HEK293 (cell line): ENCODE data around the gene PPOX.

Experiments used
- CTCF ChIA-PET: fragments of 350-600 bp; formaldehyde crosslinking; extraction: SDS; loops from one replicate; lab custom pipeline; 2021; ENCODE audit warnings: antibody characterized with exemption; lab: Yijun Ruan, JAX
- POLR2A ChIA-PET: fragments of 300-600 bp; formaldehyde crosslinking; extraction: SDS; loops from one replicate; lab custom pipeline; 2020; ENCODE audit warnings: antibody characterized with exemption, inconsistent platforms; lab: Yijun Ruan, JAX
- H3K27ac ChIP-seq: fragments of 200-500 bp; sonication (Bioruptor generic); 2 replicates; pipeline ENCODE4 v1.5.1; 2014; ENCODE audit warnings: low read depth, low read length, control low read depth, inconsistent platforms; ENCODE audit errors: extremely low read depth
- H3K36me3 ChIP-seq, 2 experiments: fragments of 200-500 bp in 1 of 2; sonication (Bioruptor generic) in 1 of 2; 1 replicate in 1 of 2; 2 replicates in 1 of 2; pipeline ENCODE4 v1.5.1; 2014 to 2017; ENCODE audit warnings: inconsistent platforms in 2 of 2, low read length in 2 of 2; ENCODE audit not compliant: control insufficient read depth in 2 of 2, insufficient read depth in 1 of 2
- H3K4me1 ChIP-seq: fragments of 200-500 bp; sonication (Bioruptor generic); 2 replicates; pipeline ENCODE4 v1.5.1; 2014; ENCODE audit warnings: mild to moderate bottlenecking, low read length, inconsistent platforms; ENCODE audit not compliant: control insufficient read depth, insufficient read depth
- H3K4me3 ChIP-seq: 2 replicates; pipeline ENCODE4 v1.5.1; 2011; ENCODE audit warnings: low read depth, mild to moderate bottlenecking, control low read depth, low read length, moderate library complexity
- H3K9me3 ChIP-seq: fragments of 200-500 bp; sonication (Bioruptor generic); 2 replicates; pipeline ENCODE4 v1.5.1; 2014; ENCODE audit warnings: low read depth, low read length, inconsistent platforms; ENCODE audit not compliant: control insufficient read depth, insufficient read depth
- CTCF ChIP-seq: fragments of 450-650 bp; formaldehyde crosslinking; IDR thresholded peaks from 2 replicates; pipeline ENCODE4 v1.5.1; 2016; ENCODE audit warnings: missing biosample characterization, missing genetic modification characterization
- GLI2 ChIP-seq: fragments of 450-650 bp; formaldehyde crosslinking; IDR thresholded peaks from 2 replicates; pipeline ENCODE4; 2017; ENCODE audit warnings: missing biosample characterization, missing genetic modification characterization, low read depth, borderline replicate concordance
- HIC1 ChIP-seq: fragments of 450-650 bp; formaldehyde crosslinking; IDR thresholded peaks from 2 replicates; pipeline ENCODE4 v1.5.1; 2016; ENCODE audit warnings: missing biosample characterization, missing genetic modification characterization
- HOXA7 ChIP-seq: sonication (generic); formaldehyde crosslinking; IDR thresholded peaks from 2 replicates; pipeline ENCODE4 v1.8.1; 2022; ENCODE audit warnings: missing genetic modification reagents, borderline replicate concordance
- MEIS1 ChIP-seq: sonication (generic); formaldehyde crosslinking; IDR thresholded peaks from 2 replicates; pipeline ENCODE4 v1.8.1; 2022; ENCODE audit warnings: missing genetic modification reagents, mild to moderate bottlenecking, borderline replicate concordance
- MZF1 ChIP-seq: fragments of 450-650 bp; formaldehyde crosslinking; IDR thresholded peaks from 2 replicates; pipeline ENCODE4 v1.5.1; 2017; ENCODE audit warnings: missing biosample characterization, missing genetic modification characterization, borderline replicate concordance
- SP3 ChIP-seq: fragments of 450-650 bp; formaldehyde crosslinking; IDR thresholded peaks from 2 replicates; pipeline ENCODE4 v1.5.1; 2016; ENCODE audit warnings: missing biosample characterization, missing genetic modification characterization
- ZBTB17 ChIP-seq: fragments of 450-650 bp; formaldehyde crosslinking; IDR thresholded peaks from 2 replicates; pipeline ENCODE4 v1.5.1; 2016; ENCODE audit warnings: missing biosample characterization, missing genetic modification characterization
- ZNF169 ChIP-seq: fragments of 450-650 bp; formaldehyde crosslinking; IDR thresholded peaks from 2 replicates; pipeline ENCODE4 v1.5.1; 2016; ENCODE audit warnings: missing biosample characterization, missing genetic modification characterization
- ZNF214 ChIP-seq: fragments of 450-650 bp; formaldehyde crosslinking; IDR thresholded peaks from 2 replicates; pipeline ENCODE4 v1.5.1; 2017; ENCODE audit warnings: missing biosample characterization, mild to moderate bottlenecking, missing genetic modification characterization, borderline replicate concordance
- ZNF354C ChIP-seq: fragments of 450-650 bp; formaldehyde crosslinking; IDR thresholded peaks from 2 replicates; pipeline ENCODE4 v1.5.1; 2016; ENCODE audit warnings: missing biosample characterization, missing genetic modification characterization, low read depth, borderline replicate concordance
- ZNF362 ChIP-seq: fragments of 450-650 bp; formaldehyde crosslinking; IDR thresholded peaks from 2 replicates; pipeline ENCODE4 v1.5.1; 2016; ENCODE audit warnings: missing biosample characterization, missing genetic modification characterization
- ZNF37A ChIP-seq: fragments of 450-650 bp; IDR thresholded peaks from 2 replicates; pipeline ENCODE4 v1.5.1; 2018; ENCODE audit warnings: missing biosample characterization, missing genetic modification characterization
- ZNF473 ChIP-seq: fragments of 450-650 bp; formaldehyde crosslinking; IDR thresholded peaks from 2 replicates; pipeline ENCODE4 v1.5.1; 2017; ENCODE audit warnings: missing biosample characterization, missing genetic modification characterization
- ZNF488 ChIP-seq: fragments of 450-650 bp; formaldehyde crosslinking; IDR thresholded peaks from 2 replicates; pipeline ENCODE4 v1.5.1; 2016; ENCODE audit warnings: missing biosample characterization, missing genetic modification characterization
- ZNF548 ChIP-seq: fragments of 450-650 bp; formaldehyde crosslinking; IDR thresholded peaks from 2 replicates; pipeline ENCODE4 v1.5.1; 2016; ENCODE audit warnings: missing biosample characterization, missing genetic modification characterization
- ZNF549 ChIP-seq: fragments of 450-650 bp; IDR thresholded peaks from 2 replicates; pipeline ENCODE4 v1.5.1; 2018; ENCODE audit warnings: missing biosample characterization, missing genetic modification characterization, mild to moderate bottlenecking, inconsistent platforms, moderate library complexity
- ZNF571 ChIP-seq: fragments of 450-650 bp; formaldehyde crosslinking; IDR thresholded peaks from 2 replicates; pipeline ENCODE4 v1.5.0; 2017; ENCODE audit warnings: missing biosample characterization, missing genetic modification characterization
- ZNF645 ChIP-seq: fragments of 450-650 bp; formaldehyde crosslinking; IDR thresholded peaks from 2 replicates; pipeline ENCODE4; 2016; ENCODE audit warnings: missing biosample characterization, missing genetic modification characterization
- ZNF654 ChIP-seq: fragments of 450-650 bp; formaldehyde crosslinking; IDR thresholded peaks from 2 replicates; pipeline ENCODE4 v1.5.1; 2016; ENCODE audit warnings: low read depth, missing biosample characterization, missing genetic modification characterization
- ZNF692 ChIP-seq: fragments of 450-650 bp; formaldehyde crosslinking; IDR thresholded peaks from 2 replicates; pipeline ENCODE4 v1.5.1; 2016; ENCODE audit warnings: missing biosample characterization, missing genetic modification characterization
- ZNF701 ChIP-seq: fragments of 450-650 bp; formaldehyde crosslinking; IDR thresholded peaks from 2 replicates; pipeline ENCODE4 v1.5.1; 2016; ENCODE audit warnings: missing biosample characterization, missing genetic modification characterization
- ZNF704 ChIP-seq: fragments of 450-650 bp; formaldehyde crosslinking; IDR thresholded peaks from 2 replicates; pipeline ENCODE4 v1.5.1; 2016; ENCODE audit warnings: missing biosample characterization, missing genetic modification characterization
- ZNF843 ChIP-seq: fragments of 450-650 bp; formaldehyde crosslinking; IDR thresholded peaks from 2 replicates; pipeline ENCODE4 v1.5.1; 2016; ENCODE audit warnings: missing biosample characterization, missing genetic modification characterization
- ZSCAN30 ChIP-seq: fragments of 450-650 bp; IDR thresholded peaks from 2 replicates; pipeline ENCODE4 v1.5.1; 2018; ENCODE audit warnings: missing biosample characterization, mild to moderate bottlenecking, missing genetic modification characterization, moderate library complexity

The PPOX gene

GRCh38 chr1:161195171-161195570 lies 28.9 kb downstream of the PPOX start:
- TF ChIP-seq ZSCAN30 (no peak), GLI2 (tag by site-specific recombination) (no peak), ZNF645 (tag by site-specific recombination) (no peak), SP3 (tag by site-specific recombination) (no peak), ZNF549 (tag by site-specific recombination) (no peak), ZNF354C (no peak), HOXA7 (no peak), ZNF654 (tag by site-specific recombination) (no peak), ZNF169 (tag by site-specific recombination) (no peak), ZNF704 (tag by site-specific recombination) (no peak), ZNF214 (tag by site-specific recombination) (no peak), ZBTB17 (no peak), ZNF473 (no peak), MEIS1 (CRISPR knock-in tag) (no peak), ZNF701 (no peak)
- TF ChIP-seq, all 188 proteins: peak for 0
- ChIA-PET POLR2A (no interaction called here), CTCF (interaction anchor here (2.1 to 4.5 kb wide), 3 partner anchors 11 to 15 kb away, joined by 7 to 39 read pairs (median 31); no protein-coding TSS in a partner anchor)
- Histone ChIP-seq H3K4me3 (no peak overlapping the region), H3K4me1 (0 out of 2 replicates have a peak, but pooled peaks cover 6% of the 10 kb centered on the region), H3K36me3 (no peaks in the 10 kb centered on the region), H3K27ac (no peak overlapping the region), H3K9me3 (no peaks in the 10 kb centered on the region)

GRCh38 chr1:161196111-161196510 lies 29.9 kb downstream of the PPOX start:
- POLR2A ChIA-PET, result no interaction called here
- H3K4me3 ChIP-seq, result no peak overlapping the region
- no peak for TF ChIP-seq CTCF (tag by site-specific recombination)
- no peak for TF ChIP-seq HIC1 (tag by site-specific recombination)
- no peak for TF ChIP-seq ZNF571 (tag by site-specific recombination)
- TF ChIP-seq ZNF692 (tag by site-specific recombination), result no peak
- no peak for TF ChIP-seq MZF1 (tag by site-specific recombination)
- no peak for TF ChIP-seq ZNF362 (tag by site-specific recombination)
- TF ChIP-seq ZNF37A (tag by site-specific recombination), result no peak
- TF ChIP-seq ZNF354C, result no peak
- TF ChIP-seq ZNF488 (tag by site-specific recombination), result no peak
- TF ChIP-seq ZNF548 (tag by site-specific recombination), result no peak
- TF ChIP-seq ZNF843 (tag by site-specific recombination), result no peak

More at GRCh38 chr1:161196111-161196510, 29.9 kb downstream of the PPOX start:
- no peaks in the 10 kb centered on the region for H3K36me3 ChIP-seq
- 0 out of 2 replicates have a peak, but pooled peaks cover 6% of the 10 kb centered on the region for H3K4me1 ChIP-seq
- H3K27ac ChIP-seq, result no peak overlapping the region
- no peaks in the 10 kb centered on the region for H3K9me3 ChIP-seq
- CTCF ChIA-PET, result interaction anchor here (2.1 kb wide), 1 partner anchor 14 kb away, joined by 7 read pairs; no protein-coding TSS in a partner anchor
